ENCODE data around the gene NXN. TPM values are rescaled to one million over a fixed set of nuclear protein-coding genes. Genes with fewer than 3 reads are reported as not detected.
"Not testable (repeated sequence)": the region's sequence is repeated elsewhere in the genome, so short reads cannot be mapped to it uniquely, and the experiment has no call there.

The NXN gene
- polyA plus RNA-seq, 3 donors, result not detected

- peaks cover 0 to 6% (median under 1%) of the 10 kb centered on the region in 7 donors for H3K9me3 Mint-ChIP-seq
- whole genome bisulfite sequencing (ENCODE audit: insufficient coverage), result 90% methylated on average over 12 of the region's 12 CpGs
- peaks cover 10% of the 10 kb centered on the region for H3K4me1 Mint-ChIP-seq
- intact Hi-C loops (cut with micrococcal nuclease), result no loop called here
- TF ChIP-seq, protein P1, sequence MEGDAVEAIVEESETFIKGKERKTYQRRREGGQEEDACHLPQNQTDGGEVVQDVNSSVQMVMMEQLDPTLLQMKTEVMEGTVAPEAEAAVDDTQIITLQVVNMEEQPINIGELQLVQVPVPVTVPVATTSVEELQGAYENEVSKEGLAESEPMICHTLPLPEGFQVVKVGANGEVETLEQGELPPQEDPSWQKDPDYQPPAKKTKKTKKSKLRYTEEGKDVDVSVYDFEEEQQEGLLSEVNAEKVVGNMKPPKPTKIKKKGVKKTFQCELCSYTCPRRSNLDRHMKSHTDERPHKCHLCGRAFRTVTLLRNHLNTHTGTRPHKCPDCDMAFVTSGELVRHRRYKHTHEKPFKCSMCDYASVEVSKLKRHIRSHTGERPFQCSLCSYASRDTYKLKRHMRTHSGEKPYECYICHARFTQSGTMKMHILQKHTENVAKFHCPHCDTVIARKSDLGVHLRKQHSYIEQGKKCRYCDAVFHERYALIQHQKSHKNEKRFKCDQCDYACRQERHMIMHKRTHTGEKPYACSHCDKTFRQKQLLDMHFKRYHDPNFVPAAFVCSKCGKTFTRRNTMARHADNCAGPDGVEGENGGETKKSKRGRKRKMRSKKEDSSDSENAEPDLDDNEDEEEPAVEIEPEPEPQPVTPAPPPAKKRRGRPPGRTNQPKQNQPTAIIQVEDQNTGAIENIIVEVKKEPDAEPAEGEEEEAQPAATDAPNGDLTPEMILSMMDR (IDR thresholded peaks at IDR 0.05), result no peak
- H3K9me3 ChIP-seq (replicated peaks in 1 of 2; ENCODE audit: control insufficient read depth in 1 of 2, insufficient read depth in 1 of 2, low read length in 2 of 2), result peaks cover 0 to 8% of the 10 kb centered on the region in 2 donors
- no peak overlapping the region for H3K27ac Mint-ChIP-seq
- H3K4me2 ChIP-seq (replicated peaks; ENCODE audit: extremely low read depth, low read length, poor library complexity, severe bottlenecking), result no peak overlapping the region
- H4K20me1 ChIP-seq (ENCODE audit: insufficient read depth, low read length), result no peaks in the 10 kb centered on the region
- H3K4me3 ChIP-seq (replicated peaks in 1 of 3; ENCODE audit: low read depth in 2 of 3, low read length in 3 of 3), result no peak overlapping the region
- no peak for DNase-seq
- H3K27ac ChIP-seq (ENCODE audit: low read depth in 1 of 2, low read length in 2 of 2), result no peak overlapping the region
- peaks cover 0 to 6% of the 10 kb centered on the region in 2 donors for H3K4me1 ChIP-seq (ENCODE audit: control insufficient read depth in 1 of 2, insufficient read depth in 2 of 2, low read length in 2 of 2)
- H3K36me3 Mint-ChIP-seq, result peaks cover 0 to under 1% of the 10 kb centered on the region in 2 donors
- H3K27me3 Mint-ChIP-seq (ENCODE audit: low read depth in 3 of 3), result peaks cover 56 to 71% (median 61%) of the 10 kb centered on the region in 3 donors
- no peak overlapping the region for H3K4me3 Mint-ChIP-seq
- H3K36me3 ChIP-seq (replicated peaks in 1 of 2; ENCODE audit: control insufficient read depth in 1 of 2, insufficient read depth in 2 of 2, low read length in 2 of 2), result no peaks in the 10 kb centered on the region
- no peak overlapping the region for H2AFZ ChIP-seq (ENCODE audit: insufficient read depth, low read depth, low read length, poor library complexity, severe bottlenecking)
- no peaks in the 10 kb centered on the region for H3K79me2 ChIP-seq (ENCODE audit: insufficient read depth, low read length)
- peaks cover 22 to 49% of the 10 kb centered on the region in 2 donors for H3K27me3 ChIP-seq (ENCODE audit: control insufficient read depth in 2 of 2, insufficient read depth in 2 of 2, low read length in 2 of 2)
- H3K9ac ChIP-seq (ENCODE audit: insufficient read depth, low read length, poor library complexity, severe bottlenecking), result no peak overlapping the region
Measured at GRCh38 chr17:973053-973452, 6.5 kb downstream of the NXN start.

- H3K27ac ChIP-seq (ENCODE audit: low read depth in 1 of 2, low read length in 2 of 2); intact Hi-C loops (cut with micrococcal nuclease); H3K9me3 ChIP-seq (replicated peaks in 1 of 2; ENCODE audit: control insufficient read depth in 1 of 2, insufficient read depth in 1 of 2, low read length in 2 of 2); H3K4me2 ChIP-seq (replicated peaks; ENCODE audit: extremely low read depth, low read length, poor library complexity, severe bottlenecking); H3K9me3 Mint-ChIP-seq; H3K27ac Mint-ChIP-seq; H2AFZ ChIP-seq (ENCODE audit: insufficient read depth, low read depth, low read length, poor library complexity, severe bottlenecking); H3K4me1 ChIP-seq (ENCODE audit: control insufficient read depth in 1 of 2, insufficient read depth in 2 of 2, low read length in 2 of 2); H3K4me3 Mint-ChIP-seq; H3K36me3 ChIP-seq (replicated peaks in 1 of 2; ENCODE audit: control insufficient read depth in 1 of 2, insufficient read depth in 2 of 2, low read length in 2 of 2); H3K79me2 ChIP-seq (ENCODE audit: insufficient read depth, low read length); H4K20me1 ChIP-seq (ENCODE audit: insufficient read depth, low read length); H3K9ac ChIP-seq (ENCODE audit: insufficient read depth, low read length, poor library complexity, severe bottlenecking); H3K36me3 Mint-ChIP-seq; H3K4me3 ChIP-seq (replicated peaks in 1 of 3; ENCODE audit: low read depth in 2 of 3, low read length in 3 of 3); DNase-seq; H3K4me1 Mint-ChIP-seq: not testable (repeated sequence)
- WGBS (ENCODE audit: insufficient coverage), result 92% methylated on average over 9 of the region's 14 CpGs
- H3K27me3 Mint-ChIP-seq (ENCODE audit: low read depth in 3 of 3), result peaks cover 44 to 68% (median 56%) of the 10 kb centered on the region in 3 donors
- peaks cover 10 to 38% of the 10 kb centered on the region in 2 donors for H3K27me3 ChIP-seq (ENCODE audit: control insufficient read depth in 2 of 2, insufficient read depth in 2 of 2, low read length in 2 of 2)
Measured at GRCh38 chr17:971861-972260, 7.7 kb downstream of the NXN start.
